KBM-7 (cell line): ENCODE data around the gene PIK3R5.

Source experiments
- DNase-seq: peaks from one replicate; pipeline ENCODE4 v3.0.0-alpha.2; 2015
- in situ Hi-C: fragments of 300-500 bp; cut with MboI; formaldehyde crosslinking; loops from 2 replicates; pipeline ENCODE4 v1.14.3; 2020; ENCODE audit warnings: low sequenced_read_pairs, low pct_unique_long_range_greater_than_20kb, mixed read lengths

Gene PIK3R5

GRCh38 chr17:8938933-8939332 is 26.6 kb downstream of the PIK3R5 start:
- no peak for DNase-seq
- in situ Hi-C loops: no loop called here

GRCh38 chr17:8935191-8935590 is 30.3 kb downstream of the PIK3R5 start:
- peak; percentile 61 for DNase-seq
- in situ Hi-C loops: no loop called here

GRCh38 chr17:8934346-8934745 is 31.2 kb downstream of the PIK3R5 start:
- in situ Hi-C loops: no loop called here

GRCh38 chr17:8930649-8931048 is 34.9 kb downstream of the PIK3R5 start:
- no peak for DNase-seq
- in situ Hi-C loops: no loop called here

More at GRCh38 chr17:8934346-8934745, 31.2 kb downstream of the PIK3R5 start:
- no peak for DNase-seq

GRCh38 chr17:8928347-8928746 is 37.2 kb downstream of the PIK3R5 start:
- in situ Hi-C loops: no loop called here
- DNase-seq: no peak

GRCh38 chr17:8927395-8927794 is 38.1 kb downstream of the PIK3R5 start:
- in situ Hi-C loops: no loop called here
- DNase-seq: no peak

- no peak for DNase-seq
- in situ Hi-C loops: no loop called here
Observed at GRCh38 chr17:8925808-8926207, 39.7 kb downstream of the PIK3R5 start.

GRCh38 chr17:8925141-8925540 is 40.4 kb downstream of the PIK3R5 start:
- no peak for DNase-seq
- in situ Hi-C loops: no loop called here

GRCh38 chr17:8924595-8924994 is 40.9 kb downstream of the PIK3R5 start:
- in situ Hi-C loops: no loop called here
- DNase-seq: no peak

GRCh38 chr17:8923762-8924161 is 41.7 kb downstream of the PIK3R5 start:
- no peak for DNase-seq
- in situ Hi-C loops: no loop called here

- no peak for DNase-seq
- in situ Hi-C loops: no loop called here
Observed at GRCh38 chr17:8922928-8923327, 42.6 kb downstream of the PIK3R5 start.

GRCh38 chr17:8922451-8922850 is 43.1 kb downstream of the PIK3R5 start:
- DNase-seq: peak; percentile 47
- in situ Hi-C loops: no loop called here

- in situ Hi-C loops: no loop called here
Observed at GRCh38 chr17:8921147-8921546, 44.4 kb downstream of the PIK3R5 start.

GRCh38 chr17:8918807-8919465 is 46.6 kb downstream of the PIK3R5 start:
- no peak for DNase-seq
- in situ Hi-C loops: no loop called here

More at GRCh38 chr17:8921147-8921546, 44.4 kb downstream of the PIK3R5 start:
- no peak for DNase-seq

- DNase-seq: no peak
- in situ Hi-C loops: no loop called here
Observed at GRCh38 chr17:8916466-8916865, 49.0 kb downstream of the PIK3R5 start.

- DNase-seq: no peak
- in situ Hi-C loops: no loop called here
Observed at GRCh38 chr17:8914554-8914953, 51.0 kb downstream of the PIK3R5 start.

GRCh38 chr17:8913879-8914278 is 51.6 kb downstream of the PIK3R5 start:
- no peak for DNase-seq
- in situ Hi-C loops: no loop called here

GRCh38 chr17:8913091-8913490 is 52.4 kb downstream of the PIK3R5 start:
- in situ Hi-C loops: no loop called here

GRCh38 chr17:8912084-8912981 is 53.2 kb downstream of the PIK3R5 start:
- no peak for DNase-seq
- in situ Hi-C loops: no loop called here

More at GRCh38 chr17:8913091-8913490, 52.4 kb downstream of the PIK3R5 start:
- DNase-seq: no peak

- in situ Hi-C loops: no loop called here
- no peak for DNase-seq
Observed at GRCh38 chr17:8910969-8911604, 54.4 kb downstream of the PIK3R5 start.
